K562 (cell line): ENCODE measurements around the gene PPP6R1. TPM values are rescaled to one million over a fixed set of nuclear protein-coding genes. Genes with fewer than 3 reads are reported as not detected.

Experiments
- ATF4 ChIP-seq: fragments of 450-650 bp; formaldehyde crosslinking; IDR thresholded peaks from 2 replicates; pipeline ENCODE4 v1.4.0; 2022; ENCODE audit warnings: mild to moderate bottlenecking, moderate library complexity
- CBFA2T2 ChIP-seq: fragments of 450-650 bp; conservative IDR thresholded peaks from 2 replicates; pipeline ENCODE4 v1.6.1; 2017; ENCODE audit warnings: mild to moderate bottlenecking
- CLOCK ChIP-seq: fragments of 250-450 bp; sonication (Bioruptor Pico); IDR thresholded peaks from 2 replicates; pipeline ENCODE4 v1.4.0; 2020; ENCODE audit warnings: mild to moderate bottlenecking, moderate library complexity, borderline replicate concordance
- E2F3 ChIP-seq: fragments of 250-450 bp; sonication (Bioruptor Pico); IDR thresholded peaks from 2 replicates; pipeline ENCODE4 v1.4.0; 2020; ENCODE audit warnings: mild to moderate bottlenecking
- ELF4 ChIP-seq: fragments of 450-650 bp; formaldehyde crosslinking; IDR thresholded peaks from 2 replicates; pipeline ENCODE4 v1.4.0; 2022; ENCODE audit warnings: missing genetic modification characterization
- HDGF ChIP-seq: fragments of 450-650 bp; IDR thresholded peaks from 2 replicates; pipeline ENCODE4 v1.6.1; 2016
- IFI16 ChIP-seq: fragments of 250-450 bp; sonication (Bioruptor Pico); IDR thresholded peaks from 2 replicates; pipeline ENCODE4 v2.1.2; 2022; ENCODE audit warnings: mild to moderate bottlenecking, inconsistent platforms
- MAFG ChIP-seq: fragments of 450-650 bp; conservative IDR thresholded peaks from 2 replicates; pipeline ENCODE4 v1.6.1; 2016; ENCODE audit warnings: missing genetic modification characterization, missing compliant biosample characterization
- MBD2 ChIP-seq: sonication (generic); IDR thresholded peaks from 2 replicates; pipeline ENCODE4 v1.6.1; 2016; ENCODE audit warnings: low read depth, borderline replicate concordance
- MNT ChIP-seq, 2 experiments: fragments of 450-650 bp; conservative IDR thresholded peaks; 2 replicates each; pipeline ENCODE4 v1.6.1; 2017; ENCODE audit warnings: mild to moderate bottlenecking in 2 of 2, moderate library complexity in 2 of 2
- NKRF ChIP-seq: fragments of 450-650 bp; IDR thresholded peaks from 2 replicates; pipeline ENCODE4 v1.6.1; 2016; ENCODE audit warnings: borderline replicate concordance
- POLR2B ChIP-seq: fragments of 450-650 bp; IDR thresholded peaks from 2 replicates; pipeline ENCODE4 v1.6.1; 2018; ENCODE audit warnings: low read depth; ENCODE audit not compliant: partially characterized antibody
- RAD51 ChIP-seq: fragments of 450-650 bp; IDR thresholded peaks from 2 replicates; pipeline ENCODE4 v1.7.1; 2016; ENCODE audit warnings: low read depth, mild to moderate bottlenecking, borderline replicate concordance
- RFX1 ChIP-seq: fragments of 450-650 bp; IDR thresholded peaks from 2 replicates; pipeline ENCODE4 v1.6.1; 2016; ENCODE audit warnings: mild to moderate bottlenecking, moderate library complexity
- RFX5 ChIP-seq: IDR thresholded peaks from 2 replicates; pipeline ENCODE4 v1.6.1; 2011; ENCODE audit warnings: low read depth, mild to moderate bottlenecking, improper control_type of control experiment, low read length
- SETDB1 ChIP-seq: IDR thresholded peaks from one replicate; pipeline ENCODE4 v1.6.1; 2012; ENCODE audit warnings: low read length, control low read depth, inconsistent platforms
- ZNF347 ChIP-seq: fragments of 450-650 bp; formaldehyde crosslinking; IDR thresholded peaks from 2 replicates; pipeline ENCODE4 v1.4.0; 2020; ENCODE audit warnings: low read depth, mild to moderate bottlenecking, moderate library complexity
- ZNF507 ChIP-seq: conservative IDR thresholded peaks from 2 replicates; pipeline ENCODE4 v1.6.1; 2017; ENCODE audit warnings: missing genetic modification characterization, missing compliant biosample characterization
- ZNF699 ChIP-seq: fragments of 250-450 bp; sonication (Bioruptor Pico); IDR thresholded peaks from 2 replicates; pipeline ENCODE4 v1.8.0; 2021; ENCODE audit warnings: mild to moderate bottlenecking, moderate library complexity; ENCODE audit not compliant: insufficient replicate concordance
- polyA plus RNA-seq, 8 experiments: library from polyadenylated mRNA; depleted of rRNA in 4 of 8; stranded (reverse) in 5 of 8; unstranded in 3 of 8; fragments of >200 nt; fragmentation: Nextera tagmentation in 2 of 8; fragmentation: Illumina TruSeq in 1 of 8; extraction: Ambion mirVana in 2 of 8; extraction: Trizol in 1 of 8; gene quantifications; 2 replicates each; pipeline versions ENCODE4 v1.2.1 to v1.2.3, GENCODE V29; 2011 to 2014; ENCODE audit warnings: inconsistent platforms in 1 of 8, missing spikeins in 1 of 8
- total RNA-seq, 7 experiments: library from RNA; depleted of rRNA in 6 of 7; stranded (reverse); fragments of >200 nt in 6 of 7; fragmentation: Illumina TruSeq in 2 of 7; extraction: Trizol in 2 of 7; gene quantifications; 2 replicates each; pipeline versions ENCODE4 v1.2.1 to v1.2.3, GENCODE V29; 2011 to 2021; ENCODE audit warnings: low replicate concordance in 1 of 7

PPP6R1 gene
- total and polyA plus RNA-seq, 9 of the 15 experiments (the other 6 are each of a cell fraction or from before 2014, with no cell fraction given) = 0.48 to 135 (median 37.2) TPM

GRCh38 chr19:55279770-55280643 lies 21.2 kb upstream of the PPP6R1 start, which contains the start of gene HSPBP1 (continued):
- TF ChIP-seq ZNF699 (CRISPR knock-in tag) (no peak), SETDB1 (no peak), ZNF507 (tag) (no peak), POLR2B (peak; percentile 36), RFX1 (peak; percentile 99), E2F3 (CRISPR knock-in tag) (peak; percentile 60), CBFA2T2 (no peak), IFI16 (no peak), RAD51 (no peak), RFX5 (no peak), MBD2 (peak; percentile 76; the same call in 1 of the 2 replicates), CLOCK (CRISPR knock-in tag) (no peak), ELF4 (CRISPR knock-in tag) (no peak), HDGF (no peak), NKRF (peak; percentile 100), MNT (conservative IDR thresholded peaks at IDR 0.05) (peak; percentile 74 to 89), ATF4 (CRISPR knock-in tag) (no peak), ZNF347 (CRISPR knock-in tag) (no peak), MAFG (no peak)
